AML-193 (cell line): Measurements from ENCODE around the gene FMNL3.

Experiments
- DNase-seq, 2 experiments: peaks; one replicate each; lab custom pipeline; 2025; lab: John Stamatoyannopoulos, UW

FMNL3 gene

GRCh38 chr12:49674318-49674981 is 32.8 kb downstream of the FMNL3 start:
- no peak for DNase-seq

GRCh38 chr12:49673446-49674317 is 33.5 kb downstream of the FMNL3 start:
- DNase-seq, result no peak

DNA sequence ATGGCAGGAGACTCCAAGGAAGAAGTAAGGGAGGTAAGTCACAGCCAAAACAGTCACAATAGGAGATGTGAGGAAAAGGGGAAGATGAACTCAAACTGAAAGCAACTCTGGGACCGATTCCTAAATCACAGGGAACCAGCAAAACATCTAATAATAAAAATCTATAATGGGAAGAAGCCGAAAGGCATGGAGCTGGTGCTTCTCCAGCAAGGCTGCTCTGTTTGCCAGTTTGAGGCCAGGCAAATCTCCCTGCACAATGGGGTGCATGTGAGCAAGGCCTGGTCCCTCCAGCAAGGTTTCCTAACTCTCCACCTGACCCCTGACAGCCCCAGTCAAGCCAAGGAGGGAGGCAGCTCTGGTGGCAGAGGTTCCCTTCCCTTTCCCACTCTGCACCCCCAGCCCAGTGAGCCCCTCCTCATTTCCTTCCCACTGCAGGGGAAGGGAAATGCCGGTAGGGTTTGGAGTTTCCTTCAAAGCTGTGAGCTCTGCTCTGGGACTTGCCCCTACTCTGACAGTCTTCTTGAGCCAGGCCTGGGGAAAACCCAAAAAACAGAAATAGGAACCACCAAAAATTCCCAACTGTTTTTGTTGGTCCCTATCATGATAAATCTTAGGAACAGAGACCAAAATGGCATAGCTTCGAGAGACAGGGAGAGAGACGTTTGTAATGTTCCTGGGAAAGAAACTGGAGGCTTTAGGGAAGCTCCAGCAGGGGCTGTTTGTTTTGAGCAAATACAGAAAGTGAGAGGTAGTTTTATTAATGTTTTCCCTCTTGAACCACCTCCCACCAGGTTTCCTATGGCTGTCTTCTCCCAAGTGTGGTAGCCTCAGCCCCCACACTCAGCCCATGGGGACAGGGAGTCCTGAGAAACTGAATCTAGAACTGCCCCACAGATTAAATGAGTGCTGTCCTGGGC is 34.6 kb downstream of the FMNL3 start:
- DNase-seq, result no peak

- peak; percentile 31 to 59 for DNase-seq
Measured at GRCh38 chr12:49671031-49671765, 36.0 kb downstream of the FMNL3 start.

DNA sequence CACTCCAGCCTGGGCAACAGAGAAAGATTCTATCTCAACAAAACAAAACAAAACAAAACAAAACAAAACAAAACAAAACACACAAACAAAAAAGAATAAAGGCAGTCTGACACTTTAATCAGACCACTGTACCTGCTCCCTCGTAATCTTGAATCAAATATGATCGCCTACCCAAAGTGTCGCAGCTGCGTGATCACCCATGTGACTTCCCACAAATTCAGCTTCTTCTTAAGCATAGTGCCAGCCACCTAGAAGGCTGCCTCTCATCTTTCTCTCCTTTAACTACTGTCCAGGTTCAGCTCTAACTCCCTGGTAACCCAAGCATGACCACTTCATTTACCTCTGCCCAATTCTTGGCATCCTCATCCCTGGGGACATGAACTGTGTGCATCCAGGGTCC is 37.4 kb downstream of the FMNL3 start:
- DNase-seq, result no peak

DNA sequence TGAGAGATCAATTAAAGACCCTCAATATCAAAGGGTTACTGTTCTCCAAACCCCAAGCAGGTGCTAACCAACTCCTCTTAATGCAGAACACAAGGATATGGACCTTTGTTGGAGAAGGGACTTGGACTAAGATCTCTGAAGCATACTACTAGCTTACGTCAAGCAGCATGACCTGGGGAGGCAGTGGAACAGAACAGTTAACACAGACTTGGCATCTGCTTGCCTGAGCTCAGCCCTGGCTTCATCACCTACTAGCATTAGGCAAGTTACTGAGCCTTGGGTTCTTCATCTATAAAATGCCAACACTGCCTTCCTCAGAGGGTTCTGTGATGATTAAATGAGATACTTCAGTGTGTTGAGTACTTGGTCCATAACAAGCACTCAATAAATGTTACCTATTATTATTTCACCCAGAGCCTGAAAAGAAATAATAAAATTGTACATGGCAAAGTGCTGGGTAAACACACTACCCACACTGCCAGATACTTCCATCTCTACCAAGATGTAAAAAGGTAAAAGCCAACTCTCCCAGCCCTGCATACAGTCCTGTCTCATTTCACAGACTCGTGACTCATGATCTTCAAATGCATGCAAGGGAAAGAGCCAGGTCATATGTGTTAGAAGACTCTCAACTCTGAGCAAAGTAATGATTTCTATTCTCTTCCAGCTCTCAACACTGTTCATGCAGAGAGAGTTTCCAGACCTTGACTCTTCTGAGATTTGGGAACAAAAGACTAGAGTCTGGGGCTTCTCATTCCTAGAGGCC is 39.7 kb downstream of the FMNL3 start:
- no peak for DNase-seq

- no peak for DNase-seq
Measured at GRCh38 chr12:49666176-49666575, 41.0 kb downstream of the FMNL3 start.

- no peak for DNase-seq
Measured at GRCh38 chr12:49665384-49665783, 41.8 kb downstream of the FMNL3 start.

DNA sequence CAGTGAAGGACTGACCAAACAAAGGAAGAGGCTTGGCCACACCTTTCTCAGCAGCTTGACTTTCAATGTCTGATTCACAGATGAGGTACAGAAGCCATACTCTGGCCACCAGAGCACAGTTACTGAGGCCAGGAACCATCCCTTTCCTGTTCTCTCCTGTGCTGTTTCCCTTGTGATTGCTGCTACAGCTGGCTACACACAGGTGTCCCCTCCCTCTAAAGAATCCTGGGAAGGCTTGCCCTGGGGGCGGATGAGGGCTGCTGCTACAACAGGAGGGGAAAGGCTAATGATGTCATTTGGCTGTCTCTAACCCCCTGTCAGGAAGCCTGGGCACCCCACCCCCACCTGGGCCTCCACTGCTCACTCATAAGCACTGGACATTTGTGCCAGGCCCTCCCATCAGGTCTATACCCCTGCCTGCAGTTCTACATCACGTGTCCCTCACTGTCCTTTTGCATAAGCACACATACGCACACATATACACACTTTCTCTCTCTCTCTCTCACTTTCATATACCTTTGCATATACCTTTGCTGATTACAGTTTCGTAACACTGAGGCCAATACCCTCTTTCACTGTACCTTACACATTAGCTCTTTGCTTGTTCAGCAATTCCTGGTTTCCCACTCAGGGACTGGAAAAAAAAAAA is 42.5 kb downstream of the FMNL3 start:
- no peak for DNase-seq

DNA sequence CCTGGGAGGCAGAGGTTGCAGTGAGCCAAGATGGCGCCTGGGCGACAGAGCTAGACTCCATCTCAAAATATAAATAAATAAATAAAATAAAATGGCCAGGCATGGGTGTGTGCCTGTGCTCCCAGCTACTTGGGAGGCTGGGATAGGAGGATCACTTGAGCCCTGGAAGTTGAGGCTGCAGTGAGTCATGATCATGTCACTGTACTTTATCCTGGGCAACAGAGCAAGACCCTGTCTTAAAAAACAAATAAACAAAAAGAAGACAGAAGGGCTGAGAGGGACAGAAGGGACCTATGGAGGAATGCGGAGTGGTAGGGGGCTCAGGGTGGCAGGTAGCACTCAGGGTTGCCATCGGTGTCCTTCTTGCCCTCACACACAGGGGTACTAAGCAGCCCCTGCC is 43.0 kb downstream of the FMNL3 start:
- DNase-seq, result no peak

DNA sequence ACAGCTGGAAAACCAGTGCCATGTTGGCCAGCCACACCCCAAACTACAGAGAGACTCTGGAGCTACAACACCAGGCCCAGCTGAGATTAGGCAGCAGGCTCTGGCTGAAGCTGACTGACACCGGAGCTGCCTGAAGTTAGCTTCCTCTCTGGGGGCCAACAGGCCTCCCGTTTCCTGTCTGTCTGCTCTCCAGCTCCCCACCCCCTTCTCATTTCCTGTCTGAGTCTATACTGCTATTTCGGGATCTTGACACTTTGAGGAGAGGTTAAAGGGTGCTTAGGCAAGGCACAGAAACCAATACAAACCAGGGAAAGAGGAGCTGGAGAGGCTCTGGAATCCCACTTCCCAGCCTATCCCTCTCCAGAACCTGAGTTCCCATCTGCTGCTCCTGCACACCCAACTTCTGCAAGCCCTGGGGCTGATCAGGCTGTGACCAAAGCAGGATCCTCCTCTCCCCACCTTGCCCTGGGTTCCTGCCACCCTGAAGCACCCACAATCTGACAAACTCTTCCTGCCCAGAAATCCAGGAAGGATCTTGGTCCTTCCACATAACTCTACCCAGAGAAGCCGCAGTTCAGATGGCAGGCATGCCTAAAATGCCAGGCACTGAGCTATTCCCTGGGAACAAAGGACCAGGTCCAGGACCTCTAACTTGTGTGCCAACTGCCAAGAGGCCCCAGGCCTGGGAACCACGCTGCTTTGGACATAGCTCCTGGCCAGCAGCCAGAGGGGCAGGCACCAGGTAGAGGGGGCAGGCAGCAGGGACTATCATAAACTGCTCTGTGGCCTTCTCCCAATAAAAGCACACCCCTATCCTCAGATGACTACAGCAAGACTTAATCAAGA is 44.0 kb downstream of the FMNL3 start:
- peak; percentile 85 to 92 for DNase-seq

DNA sequence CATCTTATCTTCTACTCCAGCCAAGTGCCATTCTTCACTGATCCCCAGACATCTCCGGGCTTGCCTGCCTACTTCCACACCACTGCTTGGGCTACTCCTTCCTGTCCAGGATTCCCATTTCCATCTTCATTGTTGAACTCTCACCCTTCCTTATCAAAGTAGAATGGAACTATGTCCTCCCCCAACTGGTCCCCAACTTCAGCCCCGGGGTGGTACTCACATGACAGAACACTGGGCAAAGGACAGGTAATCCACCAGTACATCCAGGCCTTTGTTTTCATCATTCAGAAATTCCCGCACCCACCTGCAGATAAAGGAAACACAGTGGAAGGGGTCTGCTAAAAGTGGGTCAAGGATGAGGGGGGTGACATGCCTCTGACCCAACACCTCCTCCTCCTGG is 45.5 kb downstream of the FMNL3 start:
- no peak for DNase-seq

GRCh38 chr12:49661191-49661590 is 46.0 kb downstream of the FMNL3 start:
- DNase-seq, result no peak

DNA sequence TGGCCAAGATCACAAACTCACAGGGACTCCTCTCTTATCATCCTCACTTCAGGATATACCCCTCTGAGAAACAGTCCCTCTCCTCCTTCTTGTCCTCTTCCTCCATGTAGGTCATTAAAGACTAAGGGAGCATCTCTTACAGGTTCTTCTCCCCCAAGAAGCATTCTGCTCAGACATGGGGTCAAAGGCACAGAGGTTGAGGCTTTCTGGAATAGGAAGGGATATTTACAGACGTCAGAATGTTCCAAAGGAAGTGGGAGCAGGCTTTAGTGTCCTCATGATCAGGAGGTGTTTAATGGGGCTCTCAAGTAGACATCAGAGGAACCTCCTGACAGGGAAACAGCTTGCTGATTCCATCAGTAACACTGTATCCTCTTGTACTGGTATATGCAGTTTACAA is 47.5 kb downstream of the FMNL3 start:
- DNase-seq, result no peak

- DNase-seq, result no peak
Measured at GRCh38 chr12:49658276-49658675, 48.9 kb downstream of the FMNL3 start.

- DNase-seq, result no peak
Measured at GRCh38 chr12:49655595-49656236, 51.5 kb downstream of the FMNL3 start.

DNA sequence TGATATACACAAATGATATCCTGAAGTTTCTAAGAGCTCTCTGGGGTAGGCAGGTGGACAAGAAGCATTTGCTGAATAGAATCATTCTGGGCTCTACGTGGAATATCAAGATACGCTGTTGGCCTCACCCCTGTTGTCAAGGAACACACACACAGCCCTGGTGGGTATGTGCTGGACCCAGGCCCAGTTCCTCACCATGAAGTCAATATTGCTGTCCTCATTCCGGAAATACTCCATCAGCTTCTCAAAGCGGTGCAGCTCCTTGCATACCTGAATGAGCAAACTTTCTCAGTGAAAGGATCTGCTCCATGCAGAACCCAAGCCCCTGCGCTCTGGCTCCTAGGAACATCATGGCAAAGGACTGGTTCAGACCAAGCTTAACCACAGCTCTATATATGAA is 52.5 kb downstream of the FMNL3 start:
- no peak for DNase-seq

DNA sequence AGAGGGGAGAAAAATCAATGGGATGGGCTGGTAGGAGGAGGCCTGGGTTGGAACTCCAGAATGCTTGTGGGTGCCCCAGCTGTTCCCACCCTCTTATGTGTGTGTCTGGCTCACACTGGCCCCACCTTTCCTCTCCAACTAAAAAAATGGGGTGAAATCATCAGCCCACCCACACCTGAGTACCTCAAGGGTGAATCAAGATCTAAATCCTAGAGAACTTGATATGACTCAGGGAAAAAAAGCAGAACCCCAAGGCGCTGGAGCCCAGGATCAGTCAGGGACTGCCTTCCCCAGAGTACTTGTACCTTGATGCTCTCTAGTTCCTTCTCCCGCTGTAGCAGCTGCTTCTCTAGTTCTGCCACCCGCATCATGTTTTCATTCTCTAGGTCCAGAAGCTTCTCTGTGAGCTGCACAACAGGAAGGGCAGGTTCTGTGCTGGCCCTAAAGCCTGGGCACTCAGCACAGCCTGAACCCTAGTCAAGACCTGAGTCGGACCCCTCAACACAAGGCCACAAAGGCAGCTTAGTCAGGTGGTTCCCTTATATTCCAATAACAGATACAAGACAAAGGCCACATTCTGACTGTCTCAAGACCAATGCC is 54.2 kb downstream of the FMNL3 start:
- no peak for DNase-seq

DNA sequence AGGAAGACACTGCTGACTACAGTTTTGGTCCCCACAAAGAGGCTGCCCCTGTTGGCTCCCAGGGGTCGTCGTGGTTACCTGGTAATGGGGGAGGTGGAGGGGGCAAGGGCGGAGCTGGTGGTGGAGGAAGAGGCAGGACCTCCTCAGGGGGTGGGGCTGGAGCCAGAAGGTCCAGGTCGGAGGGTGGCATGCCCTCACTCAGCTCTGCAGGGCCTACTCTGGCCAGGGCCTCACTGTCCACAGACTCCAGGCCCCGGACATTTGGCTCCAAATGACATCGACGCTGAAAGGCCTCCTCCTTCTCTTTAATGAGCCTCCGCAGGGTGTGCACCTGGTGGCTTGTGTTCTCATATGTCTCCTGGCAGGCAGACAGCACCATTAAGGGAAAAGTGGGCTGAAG is 55.4 kb downstream of the FMNL3 start:
- DNase-seq, result no peak
